HUDEP-2 (cell line): ENCODE results near the gene CACNG1.

Source experiments
- DNase-seq, 76 experiments: peaks; one replicate each; lab custom pipeline; 2025; ENCODE audit not compliant: unreplicated experiment in 76 of 76; lab: John Stamatoyannopoulos, UW

CACNG1 gene, protein sequence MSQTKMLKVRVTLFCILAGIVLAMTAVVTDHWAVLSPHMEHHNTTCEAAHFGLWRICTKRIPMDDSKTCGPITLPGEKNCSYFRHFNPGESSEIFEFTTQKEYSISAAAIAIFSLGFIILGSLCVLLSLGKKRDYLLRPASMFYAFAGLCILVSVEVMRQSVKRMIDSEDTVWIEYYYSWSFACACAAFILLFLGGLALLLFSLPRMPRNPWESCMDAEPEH

DNA sequence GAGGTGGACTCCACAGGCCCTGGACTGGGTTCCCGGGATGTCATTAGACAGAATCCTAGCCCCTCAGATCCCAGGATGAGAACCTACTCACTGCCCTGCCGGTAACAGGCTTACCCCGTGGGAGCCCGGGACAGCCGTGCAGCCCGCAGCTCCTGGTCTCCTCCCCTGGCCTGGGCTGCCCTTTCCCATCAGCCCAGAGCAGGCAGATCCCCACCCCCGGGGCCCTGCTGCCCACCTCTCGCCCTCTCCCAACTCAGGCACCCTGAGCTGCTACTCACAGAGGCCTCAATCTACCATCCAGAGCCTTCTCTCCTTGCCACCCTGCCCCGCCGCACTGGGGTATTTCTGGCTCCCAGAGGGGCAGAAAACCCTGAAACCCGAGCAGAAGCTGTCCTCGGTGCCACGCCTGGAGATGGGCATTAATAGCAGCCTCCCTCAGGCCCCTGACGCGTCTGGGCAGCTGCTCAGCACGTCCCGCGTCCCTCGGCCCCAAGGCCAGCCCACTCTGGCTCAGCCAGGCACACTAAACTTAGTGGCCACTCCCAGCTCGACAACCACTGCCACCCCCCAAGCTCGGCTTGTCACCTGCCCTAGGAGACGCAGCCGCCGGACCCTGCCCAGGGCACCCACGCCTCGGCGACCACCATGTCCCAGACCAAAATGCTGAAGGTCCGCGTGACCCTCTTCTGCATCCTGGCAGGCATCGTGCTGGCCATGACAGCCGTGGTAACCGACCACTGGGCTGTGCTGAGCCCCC, at the start of gene CACNG1:
Gene CACNG1 (plus strand): TSS at position 539 of the 757 bp plus-strand sequence. CDS start 107 bp downstream, at position 646.
- no peak for DNase-seq

- DNase-seq, result no peak
Measured at GRCh38 chr17:66994930-66995535, 49.3 kb upstream of the CACNG1 start.

GRCh38 chr17:66995944-66996343, 48.4 kb upstream of the CACNG1 start:
- DNase-seq, result no peak

GRCh38 chr17:66996926-66997325, 47.4 kb upstream of the CACNG1 start:
- DNase-seq, result no peak

GRCh38 chr17:67003231-67003630, 41.1 kb upstream of the CACNG1 start:
- no peak for DNase-seq

- DNase-seq, result no peak
Measured at GRCh38 chr17:67004181-67004580, 40.2 kb upstream of the CACNG1 start.

GRCh38 chr17:67007266-67007665, 37.1 kb upstream of the CACNG1 start:
- no peak for DNase-seq

GRCh38 chr17:67008101-67008500, 36.3 kb upstream of the CACNG1 start:
- no peak for DNase-seq

DNA sequence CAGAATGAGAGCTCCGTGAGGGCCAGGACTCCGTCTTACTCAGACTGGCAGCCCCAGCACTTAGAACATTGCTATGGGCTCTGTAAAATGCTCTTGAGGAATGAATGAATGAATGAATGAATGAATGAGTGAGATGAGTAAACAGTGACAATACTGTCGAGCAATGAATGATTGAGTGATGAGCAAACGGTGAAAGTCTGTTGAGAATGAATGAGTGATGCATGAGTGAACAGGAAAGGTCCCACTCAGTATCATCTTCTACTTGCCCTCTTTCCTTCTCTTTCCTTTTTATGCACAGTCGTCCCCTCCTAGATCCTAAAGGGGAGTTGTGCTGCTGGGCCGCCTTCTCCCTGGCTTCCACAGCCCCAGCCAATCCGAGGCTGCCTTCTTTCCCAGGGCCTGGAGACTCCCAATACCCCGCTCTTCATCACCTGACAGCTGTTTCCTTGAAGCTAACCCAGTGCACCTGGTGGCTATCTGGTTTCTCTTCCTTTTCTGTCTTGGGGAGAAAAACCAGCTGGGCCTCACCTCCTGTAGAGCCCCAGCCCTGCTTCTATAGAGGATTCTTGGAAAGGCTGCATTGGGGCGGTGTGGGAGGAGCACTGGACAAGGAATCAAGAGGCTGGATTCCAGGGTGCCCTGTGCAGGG, 32.7 kb upstream of the CACNG1 start:
- no peak for DNase-seq

DNA sequence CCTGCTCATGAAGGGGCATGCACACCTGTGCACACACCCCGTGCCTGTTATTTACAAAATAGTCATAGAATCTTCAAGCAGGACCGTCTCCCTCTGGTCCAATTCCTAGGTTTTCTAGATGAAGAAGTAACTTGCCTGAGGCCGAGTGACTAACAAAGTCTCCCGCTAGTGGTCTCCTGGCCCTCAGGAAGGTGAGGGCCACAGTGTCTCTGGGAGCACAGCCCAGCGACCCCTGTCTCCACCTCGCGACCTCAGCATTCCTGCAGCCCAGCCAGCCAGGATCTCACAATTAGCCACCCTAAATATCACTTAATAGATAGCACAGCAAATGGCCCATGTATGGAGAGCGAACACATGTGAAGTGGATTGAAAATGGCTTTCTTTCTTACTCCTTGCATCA, 30.5 kb upstream of the CACNG1 start:
- no peak for DNase-seq

DNA sequence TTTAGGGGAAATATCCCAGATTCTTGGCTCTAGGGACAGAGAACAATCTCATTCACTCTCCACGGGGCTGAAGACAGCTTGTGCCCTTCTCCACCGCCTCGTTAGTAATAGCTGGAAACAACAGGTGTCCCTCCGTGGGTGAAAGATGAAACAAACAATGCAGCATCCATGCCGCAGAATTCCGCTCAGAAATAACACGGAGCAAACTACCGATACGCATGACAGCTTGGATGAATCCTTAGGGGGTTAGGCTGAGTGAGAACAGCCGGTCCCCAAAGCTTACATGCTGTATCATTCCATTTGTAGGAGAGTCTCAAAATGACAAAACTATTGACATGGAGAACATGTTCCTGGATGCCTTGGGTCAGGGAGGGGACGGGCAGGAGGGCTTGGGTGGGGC, 29.4 kb upstream of the CACNG1 start:
- no peak for DNase-seq

DNA sequence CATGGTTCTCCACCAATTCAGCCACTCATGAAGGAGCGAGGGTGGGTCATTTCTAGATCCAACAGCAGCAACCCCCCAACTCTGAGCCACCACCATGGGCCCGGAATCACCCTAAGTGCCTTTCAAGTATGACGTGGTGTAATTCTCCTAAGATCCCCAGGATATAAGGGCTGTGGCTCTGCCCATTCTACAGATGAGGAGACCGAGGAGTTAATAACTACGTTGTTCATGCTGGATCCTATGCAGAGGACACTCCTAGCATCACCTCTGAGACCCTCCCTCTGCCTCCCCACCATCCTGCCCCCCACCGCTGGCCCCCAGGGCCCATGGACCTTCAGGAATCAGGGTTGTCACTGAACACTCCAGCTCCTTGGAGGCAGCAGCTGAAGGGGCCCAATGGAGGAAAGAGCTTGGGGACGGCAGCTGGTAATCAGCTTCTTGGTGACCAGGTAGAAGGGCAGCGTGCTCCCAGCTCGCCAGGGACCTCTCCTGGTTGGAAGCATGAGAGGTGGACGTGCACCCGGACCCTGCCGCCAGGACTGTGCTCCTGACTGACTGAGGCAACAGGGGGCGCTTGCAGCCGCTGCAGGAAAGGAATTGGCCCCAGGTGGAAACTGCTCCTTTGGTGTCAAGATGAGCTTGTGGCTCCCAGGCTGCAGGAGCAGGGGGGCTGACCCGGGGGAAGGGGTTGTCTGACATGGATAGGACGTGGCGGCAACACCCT, 28.2 kb upstream of the CACNG1 start:
- DNase-seq, result no peak

- DNase-seq, result no peak
Measured at GRCh38 chr17:67017910-67018309, 26.4 kb upstream of the CACNG1 start.

- no peak for DNase-seq
Measured at GRCh38 chr17:67018471-67019434, 25.6 kb upstream of the CACNG1 start.

DNA sequence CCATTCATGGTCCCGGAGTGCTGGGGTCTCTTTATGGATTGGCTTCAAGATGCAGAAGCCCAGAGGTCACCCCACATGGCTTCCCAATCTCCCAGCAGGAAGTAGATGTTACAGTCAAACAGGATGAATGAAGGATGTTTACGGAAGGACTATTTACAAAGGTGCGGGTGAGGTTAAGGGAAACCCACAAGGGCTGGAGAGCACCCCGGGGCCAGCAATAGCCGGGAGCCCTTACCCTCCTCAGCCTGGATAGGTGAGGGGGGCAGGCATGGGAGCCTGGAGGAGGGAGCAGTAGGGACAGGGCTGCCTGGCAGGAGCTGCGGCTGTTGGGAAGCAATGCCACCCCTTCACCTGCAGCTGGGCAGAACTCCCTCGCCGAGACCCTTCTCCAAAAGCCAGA, 24.5 kb upstream of the CACNG1 start:
- DNase-seq, result no peak

DNA sequence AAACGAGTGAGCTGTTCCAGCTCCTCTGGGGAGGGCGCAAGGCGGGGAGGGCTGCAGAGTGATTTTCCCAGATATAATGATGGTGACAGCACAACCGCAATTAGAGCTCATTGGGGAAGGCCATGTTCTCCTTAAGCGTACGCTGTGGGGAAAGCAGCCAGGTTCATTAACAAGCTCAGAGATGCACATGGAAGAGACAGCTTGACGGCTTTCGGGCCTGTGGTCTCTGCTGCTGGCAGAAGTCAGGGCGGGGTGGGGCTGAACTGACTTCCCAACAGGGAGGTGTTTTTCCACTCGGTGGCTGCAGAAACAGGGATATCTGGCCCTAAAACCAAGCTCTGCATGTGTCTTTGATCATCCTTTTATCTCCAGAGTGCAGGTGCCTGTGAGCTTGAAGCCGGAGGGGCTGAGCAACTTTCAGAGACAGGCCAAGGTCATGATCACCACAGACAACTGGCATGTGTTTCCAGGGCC, 24.0 kb upstream of the CACNG1 start:
- no peak for DNase-seq

- DNase-seq, result peak in 2 of 76 experiments; percentile 2 to 3
Measured at GRCh38 chr17:67021196-67021595, 23.2 kb upstream of the CACNG1 start.

GRCh38 chr17:67021743-67022450, 22.5 kb upstream of the CACNG1 start:
- DNase-seq, result no peak

DNA sequence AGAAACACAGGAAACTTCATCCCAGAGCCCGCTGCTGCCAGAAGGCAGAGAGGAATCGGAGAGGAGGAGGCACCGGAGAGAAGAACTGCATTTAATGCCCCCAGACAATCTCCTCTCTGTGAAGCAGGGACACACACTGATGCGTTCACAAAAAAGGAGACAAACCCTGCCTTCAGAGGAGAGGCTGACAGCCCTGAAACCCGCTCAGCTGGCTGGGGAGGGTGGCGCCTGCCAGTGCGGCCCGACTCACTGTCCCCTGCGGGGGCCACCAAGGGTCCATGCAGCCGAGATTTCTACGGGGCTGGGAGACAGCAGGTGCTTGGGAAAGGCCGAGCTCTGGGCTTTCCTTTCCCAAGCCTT, 21.9 kb upstream of the CACNG1 start:
- DNase-seq, result no peak
